T-helper 1 cell (primary cell): ENCODE data around the gene LMF1.
A peak's percentile ranks its signal among the peaks of the same experiment; 100 is the strongest.

Experiments used
- DNase-seq, 5 donors: peaks; one replicate each; pipeline ENCODE4 v3.0.0-alpha.2; 2012 to 2020
- total RNA-seq, 4 donors: gene quantifications; one replicate each; lab custom pipeline; 2026; lab: John Stamatoyannopoulos, UW

The LMF1 gene
- total RNA-seq = 17.9 to 28.1 (median 26.8) reads per million in 4 donors

GRCh38 chr16:970766-971581 is at the start of gene LMF1:
LMF1 (minus strand) TSS chr16:970984; CDS start chr16:970980, 4 bp downstream.
- DNase-seq = peak; percentile 91 to 95 (median 93)

DNA sequence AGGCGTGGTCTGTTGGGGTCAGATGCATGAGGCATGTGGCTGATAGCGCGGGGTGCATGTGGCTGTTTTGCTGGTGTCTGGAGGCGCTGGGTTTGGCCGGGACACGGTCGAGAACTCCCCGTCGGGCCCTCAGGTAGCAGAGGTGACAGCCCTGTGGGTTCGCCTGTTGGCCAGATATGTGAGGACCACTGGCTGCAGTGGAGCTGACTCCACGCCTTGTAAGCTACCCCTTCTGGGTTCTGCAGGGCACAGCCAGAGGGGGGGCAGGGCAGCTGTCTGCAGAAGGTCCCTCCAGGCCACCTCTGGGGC is 49.3 kb upstream of the LMF1 start:
- DNase-seq = no peak

GRCh38 chr16:1019231-1020090 is 48.7 kb upstream of the LMF1 start:
- no peak for DNase-seq

DNA sequence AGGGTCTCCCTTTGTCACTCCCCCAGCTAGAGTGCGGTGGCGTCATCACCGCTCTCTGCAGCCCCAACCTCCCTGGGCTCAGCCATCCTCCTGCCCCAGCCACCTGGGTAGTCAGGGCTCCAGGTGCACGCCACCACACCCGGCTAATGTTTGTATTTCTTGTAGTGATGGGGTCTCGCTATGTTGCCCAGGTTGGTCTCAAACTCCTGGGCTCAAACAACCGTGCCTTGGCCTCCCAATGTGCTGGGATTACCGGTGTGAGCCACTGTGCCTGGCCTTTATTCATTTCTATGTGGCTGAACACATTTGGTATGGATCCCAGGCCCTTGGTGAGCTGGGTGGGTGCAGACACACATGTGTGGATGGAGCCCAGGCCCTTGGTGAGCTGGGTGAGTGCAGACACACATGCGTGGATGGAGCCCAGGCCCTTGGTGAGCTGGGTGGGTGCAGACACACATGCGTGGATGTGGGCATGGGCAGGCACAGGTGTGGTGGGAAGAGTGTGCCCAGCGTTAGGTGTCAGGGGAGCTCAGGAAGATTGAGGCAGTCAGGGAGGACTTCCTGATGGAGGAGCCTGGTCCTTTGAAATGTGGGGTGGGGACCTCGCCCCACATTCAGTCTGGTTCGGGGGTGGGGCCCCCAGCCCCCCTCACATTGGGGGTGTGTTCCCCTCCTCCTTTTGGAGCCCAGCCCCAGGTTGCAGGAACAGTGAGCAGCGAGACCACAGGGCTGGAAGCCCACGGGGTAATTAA is 47.8 kb upstream of the LMF1 start:
- DNase-seq = no peak

- no peak for DNase-seq
Observed at GRCh38 chr16:1014771-1015495, 44.1 kb upstream of the LMF1 start.

DNA sequence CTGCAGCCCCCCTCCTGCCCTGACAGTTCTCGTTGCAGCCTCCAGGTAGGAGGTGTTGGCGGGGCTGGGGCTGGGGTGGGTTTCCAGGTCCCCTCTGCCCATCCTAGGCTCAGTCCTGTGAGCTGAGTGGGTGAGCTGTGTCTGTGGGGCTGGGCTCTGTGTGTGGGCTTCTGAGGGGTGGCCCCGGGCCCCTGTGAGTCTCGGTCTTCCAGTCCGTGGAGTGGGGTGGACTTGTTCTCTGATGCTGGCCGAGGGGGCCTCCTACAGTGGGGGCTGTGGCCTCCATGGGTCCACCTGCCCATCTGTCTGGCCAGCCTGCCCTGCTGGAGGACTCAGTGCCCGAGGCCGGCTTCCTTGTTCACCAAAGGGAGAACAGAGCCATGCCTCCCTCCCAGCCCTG is 43.4 kb upstream of the LMF1 start:
- DNase-seq = no peak

- DNase-seq = no peak
Observed at GRCh38 chr16:1013593-1013900, 42.8 kb upstream of the LMF1 start.

GRCh38 chr16:1012722-1013592 is 42.2 kb upstream of the LMF1 start:
- DNase-seq = no peak

DNA sequence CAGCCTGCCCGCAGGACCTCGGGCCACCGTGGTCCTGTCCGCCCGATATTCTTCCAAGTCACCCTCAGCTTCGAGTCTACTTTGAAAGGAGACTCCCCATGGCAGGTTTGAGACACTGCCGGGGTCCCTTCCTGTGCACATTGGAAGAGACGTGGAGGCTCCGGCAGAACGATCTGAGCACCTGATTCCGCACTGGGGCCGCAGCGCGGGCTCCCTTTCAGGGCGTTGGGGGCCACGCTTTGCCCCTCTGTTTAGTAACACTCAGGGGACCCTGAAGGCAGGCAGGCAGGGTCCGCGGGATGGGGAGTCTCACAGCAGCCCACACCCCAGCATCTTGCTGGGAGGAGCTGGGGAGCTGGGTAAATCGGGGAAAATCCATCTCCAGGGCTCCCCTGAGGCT is 41.4 kb upstream of the LMF1 start:
- DNase-seq = no peak

DNA sequence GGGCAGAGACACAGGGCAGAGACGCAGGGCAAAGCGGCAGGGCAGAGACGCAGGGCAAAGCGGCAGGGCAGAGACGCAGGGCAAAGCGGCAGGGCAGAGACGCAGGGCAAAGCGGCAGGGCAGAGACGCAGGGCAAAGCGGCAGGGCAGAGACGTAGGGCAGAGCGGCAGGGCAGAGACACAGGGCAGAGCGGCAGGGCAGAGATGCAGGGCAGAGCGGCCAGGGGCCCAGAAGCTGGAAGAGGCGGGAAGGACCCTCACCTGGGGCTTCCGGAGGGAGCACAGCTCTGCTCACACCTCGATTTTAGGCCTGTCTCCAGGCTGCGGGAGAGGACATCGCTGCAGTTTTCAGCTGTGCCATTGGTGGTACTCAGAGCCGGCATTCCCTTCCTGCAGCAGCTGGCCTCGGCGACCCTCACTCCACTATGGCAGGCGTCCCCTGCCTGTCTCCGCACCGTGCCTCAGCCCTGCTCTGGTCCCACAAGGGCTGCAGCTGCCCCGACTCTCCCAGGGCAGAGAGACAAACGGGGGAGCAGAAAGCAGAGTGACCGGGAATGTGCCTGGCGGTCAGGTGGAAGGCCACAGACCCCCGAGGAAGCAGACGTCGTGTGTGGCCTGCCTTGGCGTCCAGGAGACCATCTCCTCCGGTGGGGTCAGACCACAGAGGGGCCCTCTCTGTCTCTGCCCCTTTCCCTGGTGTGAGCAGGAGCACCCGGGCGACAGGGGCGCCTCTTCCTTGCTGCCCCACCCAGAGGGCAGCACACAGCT is 40.7 kb upstream of the LMF1 start:
- no peak for DNase-seq

DNA sequence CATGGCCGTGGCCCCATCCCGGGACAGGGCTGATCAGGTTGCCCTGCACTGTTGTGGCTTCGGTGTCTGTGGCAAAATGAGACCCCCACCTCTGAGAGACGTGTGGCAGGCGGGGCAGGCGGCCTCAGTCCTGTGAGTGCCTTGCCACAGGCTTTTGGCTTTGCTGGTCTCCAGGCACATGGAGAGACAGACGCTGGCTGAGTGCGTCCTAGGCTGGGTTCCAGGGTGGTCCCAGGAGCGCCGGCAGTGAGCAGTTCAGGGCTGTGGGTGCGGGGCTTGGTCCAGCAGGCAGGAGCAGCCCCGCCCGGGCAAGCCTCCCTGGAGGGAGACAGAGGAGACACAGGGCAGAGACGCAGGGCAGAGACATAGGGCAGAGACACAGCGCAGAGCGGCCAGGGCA is 40.0 kb upstream of the LMF1 start:
- DNase-seq = no peak

DNA sequence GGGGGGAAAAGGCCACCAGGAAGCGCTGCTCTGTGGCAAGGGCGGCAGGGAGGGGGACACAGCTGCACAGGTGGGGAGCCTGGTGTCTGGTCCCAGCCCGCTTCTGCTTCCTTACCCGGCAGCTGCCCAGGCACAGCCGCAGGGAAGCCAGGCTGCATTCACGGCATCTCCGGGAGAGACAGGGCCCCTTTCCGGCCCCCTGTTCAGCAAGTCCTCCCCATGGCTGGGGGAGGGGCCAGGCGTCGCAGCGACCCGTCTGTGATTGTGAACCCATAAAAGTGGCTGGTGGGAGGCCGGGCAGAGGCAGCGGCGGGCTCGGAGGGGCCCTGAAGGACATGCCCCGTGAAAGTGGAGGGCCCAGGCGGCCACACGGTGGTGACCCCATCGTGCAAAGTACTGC is 39.5 kb upstream of the LMF1 start:
- no peak for DNase-seq

DNA sequence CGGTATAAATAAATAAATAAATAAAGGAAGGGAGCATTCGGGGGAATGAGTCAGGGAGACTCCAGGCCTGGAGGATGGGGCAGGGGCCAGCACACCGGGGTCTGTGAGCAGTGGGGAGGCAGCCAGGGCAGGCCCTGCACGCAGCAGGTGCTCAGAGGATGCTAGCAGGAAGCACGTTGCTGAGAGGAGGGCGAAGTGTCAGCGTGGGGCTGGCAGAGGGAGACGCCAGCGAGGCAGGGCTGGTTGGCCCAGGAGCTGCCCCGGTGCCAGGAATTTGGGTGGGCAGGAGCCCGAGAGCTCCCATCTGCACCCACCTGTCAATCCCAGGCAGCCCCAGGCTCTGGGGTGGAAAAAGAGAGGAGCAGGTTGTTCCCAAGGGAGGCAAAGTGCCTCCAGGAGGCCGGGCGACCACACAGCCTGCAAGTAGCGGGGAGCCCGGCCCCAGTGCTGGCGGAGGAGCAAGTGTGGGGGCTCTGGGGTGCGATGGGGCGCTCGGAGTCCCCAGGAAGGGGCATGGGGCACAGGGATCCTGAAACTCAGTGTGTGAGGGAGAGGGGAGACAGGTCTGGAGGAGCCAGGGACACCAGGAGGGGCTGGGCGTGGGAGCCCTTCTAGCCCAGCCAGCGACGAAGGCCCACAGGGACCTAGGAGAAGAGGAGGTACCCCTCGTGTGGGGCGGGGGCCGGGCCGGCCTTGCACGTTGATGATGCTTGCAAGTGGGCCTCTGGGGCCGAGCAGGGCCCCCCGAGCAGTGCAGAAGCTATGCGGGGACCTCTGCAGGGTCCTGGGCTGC is 38.8 kb upstream of the LMF1 start:
- no peak for DNase-seq

DNA sequence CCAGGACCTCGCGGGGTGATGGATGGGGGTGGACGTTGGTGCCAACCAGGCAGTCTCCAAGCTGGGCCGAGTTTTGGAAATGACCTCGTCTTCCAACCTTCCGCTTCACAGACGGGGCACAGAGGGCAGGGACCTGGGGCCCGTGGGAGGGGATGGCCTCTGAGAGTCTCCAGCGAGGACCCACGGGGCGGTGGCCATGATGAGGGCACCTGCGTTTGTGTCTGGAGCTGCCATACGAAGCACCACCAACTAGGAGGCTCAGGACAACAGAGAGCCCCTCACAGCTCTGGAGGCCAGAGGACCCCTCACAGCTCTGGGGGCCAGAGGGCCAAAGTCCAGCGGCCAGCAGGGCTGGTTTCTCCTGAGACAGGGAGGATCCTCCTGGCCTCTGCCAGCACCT is 37.3 kb upstream of the LMF1 start:
- no peak for DNase-seq

- DNase-seq = no peak
Observed at GRCh38 chr16:1007284-1007850, 36.6 kb upstream of the LMF1 start.

GRCh38 chr16:1006781-1007180 is 36.0 kb upstream of the LMF1 start:
- DNase-seq = no peak

DNA sequence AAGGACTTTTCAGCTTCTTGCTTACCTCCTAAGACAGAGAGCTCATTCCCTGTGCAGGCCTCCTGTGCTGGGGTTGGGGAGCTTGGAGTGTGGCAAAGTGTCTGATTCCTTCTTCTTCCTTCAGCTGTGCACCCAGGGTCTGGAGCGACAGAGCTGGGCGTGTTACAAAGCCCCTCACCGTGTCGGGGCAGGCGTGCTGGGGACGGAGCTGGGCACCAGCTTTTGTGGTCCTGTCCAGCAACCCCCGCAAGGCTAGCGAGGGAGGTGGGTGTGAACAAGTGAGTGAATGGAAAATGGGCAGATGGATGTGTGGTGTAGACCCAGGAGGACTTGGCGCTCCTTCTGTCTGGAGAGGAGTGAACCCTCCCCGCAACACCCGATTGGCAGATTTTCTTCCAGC is 34.5 kb upstream of the LMF1 start:
- no peak for DNase-seq

DNA sequence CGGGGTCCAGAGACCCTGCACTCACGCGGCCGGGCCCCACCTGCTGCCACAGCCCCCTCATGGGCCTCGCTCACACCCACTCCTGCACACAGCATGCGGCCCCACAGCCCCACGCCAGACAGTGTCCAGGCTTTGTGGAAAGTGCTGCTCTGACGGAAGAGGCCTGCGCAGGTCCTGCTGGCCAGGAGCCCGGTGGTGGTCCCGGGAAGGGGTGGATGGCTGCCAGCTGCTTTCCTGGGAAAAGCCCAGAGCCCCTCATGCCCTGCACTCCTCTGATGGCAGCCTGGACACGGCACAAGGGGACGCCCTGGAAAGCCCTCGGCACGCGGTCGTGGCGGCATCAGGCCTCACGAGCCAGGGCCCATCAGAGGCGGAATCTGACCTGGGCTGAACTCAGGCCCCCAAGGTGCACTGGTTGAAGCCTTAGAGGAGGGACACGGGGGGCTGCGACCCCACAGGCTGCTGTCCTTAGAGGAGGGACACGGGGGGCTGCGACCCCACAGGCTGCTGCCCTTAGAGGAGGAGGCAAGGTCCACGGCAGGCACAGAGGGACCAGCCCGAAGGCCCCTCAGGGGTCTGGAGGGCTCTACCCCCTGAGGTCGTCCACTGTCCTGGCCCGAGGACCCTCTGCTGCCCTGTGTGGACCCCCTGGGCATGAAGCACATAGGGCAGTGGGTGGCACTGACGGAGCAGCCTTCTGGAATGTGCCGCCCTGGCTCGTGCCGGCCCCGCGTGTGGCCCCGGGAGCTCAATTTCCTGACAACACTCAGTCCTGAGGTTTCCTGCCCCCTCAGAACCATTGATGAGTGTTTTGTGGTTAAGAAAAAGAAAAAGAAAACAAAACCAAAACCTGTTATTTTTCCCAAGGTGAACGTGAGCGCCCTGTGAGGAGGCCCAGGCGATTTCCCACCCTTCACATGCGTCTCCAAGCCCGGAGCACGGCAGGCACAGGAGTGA is 32.9 kb upstream of the LMF1 start:
- DNase-seq = peak in 2 of 5 donors; percentile 22 to 52
